ENCODE measurements around the gene FAM174C. TPM values are rescaled to one million over a fixed set of nuclear protein-coding genes. Genes with fewer than 3 reads are reported as not detected.

FAM174C gene
- polyA plus RNA-seq, 1 of the 3 experiments (the other 2 are of a cell fraction): 78.0 TPM

DNA sequence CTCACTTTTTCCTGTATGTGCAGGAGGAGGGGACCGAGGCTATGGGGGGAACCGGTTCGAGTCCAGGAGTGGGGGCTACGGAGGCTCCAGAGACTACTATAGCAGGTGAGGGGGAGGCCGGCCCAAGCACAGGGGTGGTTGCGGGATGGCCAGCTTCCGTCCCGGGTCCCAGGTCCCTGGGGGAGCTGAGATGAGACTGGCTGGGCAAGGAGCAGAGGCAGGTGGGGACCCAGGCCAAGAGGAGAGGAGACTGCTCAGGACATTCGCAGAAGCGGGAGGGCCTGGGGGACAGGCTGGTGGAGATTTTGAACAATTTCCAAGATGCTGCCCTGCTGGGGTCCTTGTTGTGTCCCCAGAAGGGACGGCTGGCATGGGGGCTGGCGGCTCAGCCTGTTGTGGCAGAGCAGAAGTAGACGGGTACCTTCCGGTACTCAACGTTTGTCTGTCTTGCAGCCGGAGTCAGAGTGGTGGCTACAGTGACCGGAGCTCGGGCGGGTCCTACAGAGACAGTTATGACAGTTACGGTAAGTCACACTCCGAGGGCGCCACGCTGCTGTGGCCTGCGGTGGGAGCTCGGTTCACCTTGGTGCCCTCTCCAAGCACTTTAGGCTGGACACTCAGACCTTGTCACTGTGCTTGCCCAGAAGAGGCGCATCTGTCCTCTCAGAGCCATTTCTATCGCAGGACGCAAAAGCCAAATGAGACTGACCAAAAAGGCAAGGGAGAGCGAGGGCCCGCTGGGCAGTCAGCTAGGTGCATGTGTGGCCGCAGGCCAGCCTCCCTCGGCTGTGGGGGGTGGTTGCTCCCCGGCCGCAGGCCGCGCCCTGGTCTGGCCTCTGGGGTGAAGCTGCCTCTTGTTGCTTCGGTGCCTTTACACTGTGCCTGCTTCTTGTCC is 3.6 kb upstream of the FAM174C start:
- Histone ChIP-seq H3K4me3 (ENCODE audit: low read depth in 2 of 2, low read length in 1 of 2) (peak overlapping the region; percentile 78 to 86; a peak in 3 of 4 replicates), H2AFZ (ENCODE audit: low read depth) (no peak overlapping the region), H3K27ac (ENCODE audit: low read depth in 2 of 2, low read length in 1 of 2) (peak overlapping the region in 1 of 2 experiments; percentile 91; a peak in 2 of 4 replicates), H3K9me3 (no peaks in the 10 kb centered on the region), H3K27me3 (ENCODE audit: insufficient read depth) (no peaks in the 10 kb centered on the region), H3K9ac (peak overlapping the region; percentile 91; the same call in 1 of the 2 replicates), H3K4me1 (ENCODE audit: control insufficient read depth in 1 of 2, insufficient read depth in 2 of 2, low read depth in 1 of 2, low read length in 1 of 2) (peaks cover 36 to 66% of the 10 kb centered on the region in 2 experiments; a peak in 2 of 4 replicates), H3F3A (replicated peaks; ENCODE audit: insufficient read depth) (peaks cover 55% of the 10 kb centered on the region), H3K36me3 (replicated peaks in 1 of 2; ENCODE audit: control insufficient read depth in 1 of 2, insufficient read depth in 2 of 2, low read length in 1 of 2) (peaks cover 45 to 50% of the 10 kb centered on the region in 2 experiments), H4K20me1 (ENCODE audit: insufficient read depth) (peaks cover 53% of the 10 kb centered on the region), H3K79me2 (ENCODE audit: insufficient read depth) (peaks cover 65% of the 10 kb centered on the region), H3K9me2 (no peaks in the 10 kb centered on the region), H3K4me2 (peak overlapping the region; percentile 98)
- no peak for DNase-seq
- CTCF ChIA-PET: interaction anchor here (1.0 to 5.8 kb wide), 4 partner anchors 10 to 31 kb away, joined by 3 to 62 read pairs (median 3); no protein-coding TSS in a partner anchor
- POLR2A ChIA-PET: interaction anchor here (0.9 kb wide), 1 partner anchor 9 kb away, joined by 3 read pairs; no protein-coding TSS in a partner anchor
- WGBS (ENCODE audit: low lambda C conversion rate): 95% methylated on average over 25 of the region's 37 CpGs
- TF ChIP-seq, protein P1, sequence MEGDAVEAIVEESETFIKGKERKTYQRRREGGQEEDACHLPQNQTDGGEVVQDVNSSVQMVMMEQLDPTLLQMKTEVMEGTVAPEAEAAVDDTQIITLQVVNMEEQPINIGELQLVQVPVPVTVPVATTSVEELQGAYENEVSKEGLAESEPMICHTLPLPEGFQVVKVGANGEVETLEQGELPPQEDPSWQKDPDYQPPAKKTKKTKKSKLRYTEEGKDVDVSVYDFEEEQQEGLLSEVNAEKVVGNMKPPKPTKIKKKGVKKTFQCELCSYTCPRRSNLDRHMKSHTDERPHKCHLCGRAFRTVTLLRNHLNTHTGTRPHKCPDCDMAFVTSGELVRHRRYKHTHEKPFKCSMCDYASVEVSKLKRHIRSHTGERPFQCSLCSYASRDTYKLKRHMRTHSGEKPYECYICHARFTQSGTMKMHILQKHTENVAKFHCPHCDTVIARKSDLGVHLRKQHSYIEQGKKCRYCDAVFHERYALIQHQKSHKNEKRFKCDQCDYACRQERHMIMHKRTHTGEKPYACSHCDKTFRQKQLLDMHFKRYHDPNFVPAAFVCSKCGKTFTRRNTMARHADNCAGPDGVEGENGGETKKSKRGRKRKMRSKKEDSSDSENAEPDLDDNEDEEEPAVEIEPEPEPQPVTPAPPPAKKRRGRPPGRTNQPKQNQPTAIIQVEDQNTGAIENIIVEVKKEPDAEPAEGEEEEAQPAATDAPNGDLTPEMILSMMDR (IDR thresholded peaks at IDR 0.05): no peak
- TF ChIP-seq POLR2AphosphoS5 (IDR thresholded peaks at IDR 0.05; ENCODE audit: low read depth, low read length) (no peak), FOXM1 (IDR thresholded peaks at IDR 0.05; ENCODE audit: low read depth) (no peak)

DNA sequence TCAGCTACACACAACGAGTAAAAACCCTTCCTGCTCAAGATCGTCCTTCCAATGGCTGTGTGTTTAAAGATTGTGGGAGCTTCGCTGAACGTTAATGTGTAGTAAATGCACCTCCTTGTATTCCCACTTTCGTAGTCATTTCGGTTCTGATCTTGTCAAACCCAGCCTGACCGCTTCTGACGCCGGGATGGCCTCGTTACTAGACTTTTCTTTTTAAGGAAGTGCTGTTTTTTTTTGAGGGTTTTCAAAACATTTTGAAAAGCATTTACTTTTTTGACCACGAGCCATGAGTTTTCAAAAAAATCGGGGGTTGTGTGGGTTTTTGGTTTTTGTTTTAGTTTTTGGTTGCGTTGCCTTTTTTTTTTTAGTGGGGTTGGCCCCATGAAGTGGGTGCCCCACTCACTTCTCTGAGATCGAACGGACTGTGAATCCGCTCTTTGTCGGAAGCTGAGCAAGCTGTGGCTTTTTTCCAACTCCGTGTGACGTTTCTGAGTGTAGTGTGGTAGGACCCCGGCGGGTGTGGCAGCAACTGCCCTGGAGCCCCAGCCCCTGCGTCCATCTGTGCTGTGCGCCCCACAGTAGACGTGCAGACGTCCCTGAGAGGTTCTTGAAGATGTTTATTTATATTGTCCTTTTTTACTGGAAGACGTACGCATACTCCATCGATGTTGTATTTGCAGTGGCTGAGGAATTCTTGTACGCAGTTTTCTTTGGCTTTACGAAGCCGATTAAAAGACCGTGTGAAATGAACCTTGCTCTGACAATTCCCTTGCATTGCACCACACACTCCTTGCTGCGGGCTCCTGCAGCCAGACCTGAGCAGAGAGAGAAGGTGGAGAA is 2.7 kb upstream of the FAM174C start:
- Histone ChIP-seq H2AFZ (ENCODE audit: low read depth) (no peak overlapping the region), H4K20me1 (ENCODE audit: insufficient read depth) (peaks cover 53% of the 10 kb centered on the region), H3K27me3 (ENCODE audit: insufficient read depth) (no peaks in the 10 kb centered on the region), H3K9ac (no peak overlapping the region), H3K9me2 (no peaks in the 10 kb centered on the region), H3K36me3 (replicated peaks in 1 of 2; ENCODE audit: control insufficient read depth in 1 of 2, insufficient read depth in 2 of 2, low read length in 1 of 2) (peaks cover 45 to 54% of the 10 kb centered on the region in 2 experiments), H3K4me3 (ENCODE audit: low read depth in 2 of 2, low read length in 1 of 2) (no peak overlapping the region), H3K79me2 (ENCODE audit: insufficient read depth) (peaks cover 74% of the 10 kb centered on the region), H3K4me1 (ENCODE audit: control insufficient read depth in 1 of 2, insufficient read depth in 2 of 2, low read depth in 1 of 2, low read length in 1 of 2) (peaks cover 31 to 60% of the 10 kb centered on the region in 2 experiments; a peak in 2 of 4 replicates), H3K9me3 (no peaks in the 10 kb centered on the region), H3K27ac (ENCODE audit: low read depth in 2 of 2, low read length in 1 of 2) (peak overlapping the region in 1 of 2 experiments; percentile 91; a peak in 2 of 4 replicates), H3F3A (replicated peaks; ENCODE audit: insufficient read depth) (peaks cover 55% of the 10 kb centered on the region), H3K4me2 (0 out of 2 replicates have a peak overlapping the region, but pooled peaks have one; percentile 98)
- ChIA-PET POLR2A (interaction anchor here (0.9 to 1.2 kb wide), 4 partner anchors 8 to 178 kb away, joined by 3 to 8 read pairs (median 3); no protein-coding TSS in a partner anchor), CTCF (interaction anchor here (0.7 to 5.8 kb wide), 7 partner anchors 11 to 99 kb away, joined by 3 to 62 read pairs (median 3); no protein-coding TSS in a partner anchor)
- no peak for DNase-seq
- WGBS (ENCODE audit: low lambda C conversion rate): 91% methylated on average over 30 of the region's 33 CpGs
- TF ChIP-seq EP300 (IDR thresholded peaks at IDR 0.05; ENCODE audit: borderline replicate concordance in 1 of 2, low read depth in 1 of 2, low read length in 1 of 2): no peak
- TF ChIP-seq YY1 (IDR thresholded peaks at IDR 0.05; ENCODE audit: low read depth): no peak
- no peak for TF ChIP-seq NFIC (IDR thresholded peaks at IDR 0.05; ENCODE audit: borderline replicate concordance)

All from SK-N-SH (cell line).